HCT116 (cell line): Measurements from ENCODE around the gene CCNL2.

Source experiments
- CTCF ChIP-seq, 3 experiments: fragments of 200-600 bp in 1 of 3; sonication (generic) in 1 of 3; IDR thresholded peaks in 2 of 3; conservative IDR thresholded peaks in 1 of 3; 2 replicates each; pipeline ENCODE4 v1.5.1; 2012 to 2017; ENCODE audit warnings: low read depth in 2 of 3, low read length in 2 of 3, antibody characterized with exemption in 1 of 3, borderline replicate concordance in 1 of 3, control low read depth in 1 of 3, mild to moderate bottlenecking in 1 of 3, mixed read lengths in 1 of 3, mixed run types in 1 of 3, moderate library complexity in 1 of 3; ENCODE audit not compliant: insufficient read depth in 1 of 3
- EGR1 ChIP-seq: IDR thresholded peaks from 2 replicates; pipeline ENCODE4 v1.6.1; 2012; ENCODE audit warnings: low read depth
- EZH2 ChIP-seq: fragments of 200-600 bp; sonication (generic); IDR thresholded peaks from 2 replicates; pipeline ENCODE4 v1.6.1; 2017; ENCODE audit warnings: antibody characterized with exemption, mixed run types
- POLR2A ChIP-seq: IDR thresholded peaks from 2 replicates; pipeline ENCODE4 v1.7.0; 2011; ENCODE audit warnings: borderline replicate concordance; ENCODE audit not compliant: insufficient read depth, insufficient read length; ENCODE audit errors: extremely low read depth
- POLR2AphosphoS5 ChIP-seq: IDR thresholded peaks from 2 replicates; pipeline ENCODE4 v1.6.1; 2011; ENCODE audit warnings: mild to moderate bottlenecking, low read depth, low read length, moderate library complexity
- RAD21 ChIP-seq: IDR thresholded peaks from 2 replicates; pipeline ENCODE4 v1.6.1; 2012; ENCODE audit warnings: low read depth, mild to moderate bottlenecking
- SIN3A ChIP-seq: IDR thresholded peaks from 2 replicates; pipeline ENCODE4 v1.6.1; 2012; ENCODE audit warnings: low read depth
- ZNF274 ChIP-seq: fragments of 200-500 bp; sonication (Bioruptor generic); IDR thresholded peaks from 2 replicates; pipeline ENCODE4 v1.6.1; 2014; ENCODE audit warnings: mild to moderate bottlenecking, low read depth, low read length, inconsistent platforms
- TF ChIP-seq, protein P1 (sequence below): IDR thresholded peaks from 2 replicates; pipeline ENCODE4 v1.6.1; 2012

- no peak for TF ChIP-seq CTCF (IDR thresholded peaks at IDR 0.05 in 2 of 3, conservative IDR thresholded peaks at IDR 0.05 in 1 of 3; ENCODE audit: borderline replicate concordance in 1 of 3, insufficient read depth in 1 of 3, low read depth in 2 of 3, low read length in 2 of 3)
- no peak for TF ChIP-seq POLR2A
- no peak for TF ChIP-seq ZNF274
- TF ChIP-seq EGR1 = no peak
- TF ChIP-seq EZH2 = no peak
- TF ChIP-seq POLR2AphosphoS5 = no peak
- TF ChIP-seq, protein P1, sequence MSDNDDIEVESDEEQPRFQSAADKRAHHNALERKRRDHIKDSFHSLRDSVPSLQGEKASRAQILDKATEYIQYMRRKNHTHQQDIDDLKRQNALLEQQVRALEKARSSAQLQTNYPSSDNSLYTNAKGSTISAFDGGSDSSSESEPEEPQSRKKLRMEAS = no peak
- TF ChIP-seq SIN3A = no peak
- TF ChIP-seq RAD21 = no peak
These were observed 63.3 kb downstream of the CCNL2 start for GRCh38 chr1:1335792-1336248.
